Measurements from ENCODE around the gene NDUFA13.

NDUFA13 gene

GRCh38 chr19:19559931-19560330, 43.9 kb downstream of the NDUFA13 start:
- no peak overlapping the region for H3K4me3 ChIP-seq (ENCODE audit: control insufficient read depth, low read depth, low read length)
- DNase-seq (ENCODE audit: low read depth): no peak
- no peak for TF ChIP-seq CTCF (conservative IDR thresholded peaks at IDR 0.05; ENCODE audit: control insufficient read depth, insufficient read depth, low read depth, low read length)

- no peak for TF ChIP-seq CTCF (conservative IDR thresholded peaks at IDR 0.05; ENCODE audit: control insufficient read depth, insufficient read depth, low read depth, low read length)
- no peak overlapping the region for H3K4me3 ChIP-seq (ENCODE audit: control insufficient read depth, low read depth, low read length)
- DNase-seq (ENCODE audit: low read depth): no peak
Measured at GRCh38 chr19:19561946-19562664, 46.1 kb downstream of the NDUFA13 start.

- no peak overlapping the region for H3K4me3 ChIP-seq (ENCODE audit: control insufficient read depth, low read depth, low read length)
- no peak for TF ChIP-seq CTCF (conservative IDR thresholded peaks at IDR 0.05; ENCODE audit: control insufficient read depth, insufficient read depth, low read depth, low read length)
- no peak for DNase-seq (ENCODE audit: low read depth)
Measured at GRCh38 chr19:19562665-19563347, 46.8 kb downstream of the NDUFA13 start.

- DNase-seq (ENCODE audit: low read depth): no peak
- no peak for TF ChIP-seq CTCF (conservative IDR thresholded peaks at IDR 0.05; ENCODE audit: control insufficient read depth, insufficient read depth, low read depth, low read length)
- no peak overlapping the region for H3K4me3 ChIP-seq (ENCODE audit: control insufficient read depth, low read depth, low read length)
Measured at GRCh38 chr19:19563348-19563848, 47.4 kb downstream of the NDUFA13 start.

- DNase-seq (ENCODE audit: low read depth): no peak
- TF ChIP-seq CTCF (conservative IDR thresholded peaks at IDR 0.05; ENCODE audit: control insufficient read depth, insufficient read depth, low read depth, low read length): no peak
- H3K4me3 ChIP-seq (ENCODE audit: control insufficient read depth, low read depth, low read length): no peak overlapping the region
Measured at GRCh38 chr19:19566306-19566705, 50.3 kb downstream of the NDUFA13 start.

GRCh38 chr19:19567391-19567790, 51.4 kb downstream of the NDUFA13 start:
- DNase-seq (ENCODE audit: low read depth): no peak
- H3K4me3 ChIP-seq (ENCODE audit: control insufficient read depth, low read depth, low read length): no peak overlapping the region
- no peak for TF ChIP-seq CTCF (conservative IDR thresholded peaks at IDR 0.05; ENCODE audit: control insufficient read depth, insufficient read depth, low read depth, low read length)
